Activated B cell treated with CpG ODN at 0.5 μM for 24 hours (primary cell): ENCODE results near the gene MYL11. TPM values are rescaled to one million over a fixed set of nuclear protein-coding genes. Genes with fewer than 3 reads are reported as not detected.

Experiments
- ATAC-seq: fragments of 200-7000 bp; cut with Tn5 transposase; one replicate; pipeline ENCODE4 v1.10.0; 2021; ENCODE audit warnings: low read depth, mild to moderate bottlenecking, moderate library complexity
- CTCF ChIA-PET: fragments of 350-600 bp; sonication (Branson Sonifier 250); formaldehyde crosslinking; loops from one replicate; lab custom pipeline; 2021; ENCODE audit warnings: antibody characterized with exemption; lab: Charles Lee
- POLR2A ChIA-PET: fragments of 350-600 bp; sonication (Branson Sonifier 250); formaldehyde crosslinking; loops from one replicate; lab custom pipeline; 2021; ENCODE audit warnings: antibody characterized with exemption; lab: Charles Lee
- DNase-seq: peaks from one replicate; pipeline ENCODE4 v3.0.0; 2022
- H3K27ac Mint-ChIP-seq: one replicate; pipeline ENCODE4 v1.8.0; 2020; ENCODE audit warnings: mixed read lengths
- H3K27me3 Mint-ChIP-seq: one replicate; pipeline ENCODE4 v1.8.0; 2021; ENCODE audit warnings: mixed read lengths
- H3K36me3 Mint-ChIP-seq: one replicate; pipeline ENCODE4 v1.8.0; 2021; ENCODE audit warnings: low read depth, mixed read lengths
- H3K4me1 Mint-ChIP-seq: one replicate; pipeline ENCODE4 v1.8.0; 2021; ENCODE audit warnings: mixed read lengths
- H3K4me3 Mint-ChIP-seq: one replicate; pipeline ENCODE4 v1.8.0; 2020; ENCODE audit warnings: mild to moderate bottlenecking, mixed read lengths
- H3K9me3 Mint-ChIP-seq: one replicate; pipeline ENCODE4 v1.8.0; 2020; ENCODE audit warnings: mixed read lengths
- CTCF ChIP-seq: fragments of 200-600 bp; IDR thresholded peaks from one replicate; pipeline ENCODE4 v1.8.0; 2022; ENCODE audit warnings: antibody characterized with exemption, mild to moderate bottlenecking
- intact Hi-C: fragments of 100-400 bp; cut with micrococcal nuclease; formaldehyde crosslinking; loops from one replicate; pipeline ENCODE4 v1.15.1; 2024
- total RNA-seq: library from RNA; stranded (reverse); gene quantifications from 2 replicates; pipeline ENCODE4 v1.2.3, GENCODE V29; 2022

MYL11 gene
- total RNA-seq, 1 donor from 2014 or later, result not detected

- no peak for TF ChIP-seq CTCF
- DNase-seq, result no peak
- no peak for ATAC-seq
- Mint-ChIP-seq H3K27me3 (no peaks in the 10 kb centered on the region), H3K36me3 (peaks cover 3% of the 10 kb centered on the region), H3K9me3 (no peaks in the 10 kb centered on the region), H3K4me1 (peaks cover 44% of the 10 kb centered on the region), H3K27ac (peak overlapping the region; percentile 86), H3K4me3 (peak overlapping the region; percentile 82)
- POLR2A ChIA-PET, result interaction anchor here (0.6 to 3.8 kb wide), 8 partner anchors 10 to 1525 kb away, joined by 3 to 39 read pairs (median 16); partner anchors contain the start of genes CORO1A, SEPTIN1, ZNF48 and ZNF771
- CTCF ChIA-PET, result interaction anchor here (1.0 to 2.2 kb wide), 6 partner anchors 17 to 280 kb away, joined by 5 to 18 read pairs (median 7); partner anchors contain the start of genes CD2BP2, DCTPP1, TBX6 and ZNF48
- intact Hi-C loops, result loop anchor here (10.0 kb wide), 1 partner anchor 777 kb away; no protein-coding TSS in a partner anchor
Measured at GRCh38 chr16:30372038-30372712, 2.4 kb upstream of the MYL11 start.

GRCh38 chr16:30372725-30373124 lies 1.9 kb upstream of the MYL11 start:
- ChIA-PET POLR2A (interaction anchor here (0.6 to 3.1 kb wide), 3 partner anchors 23 to 1525 kb away, joined by 4 to 20 read pairs (median 5); partner anchors contain the start of genes ZNF48 and ZNF689), CTCF (interaction anchor here (2.2 kb wide), 1 partner anchor 22 kb away, joined by 7 read pairs; the partner anchor contains the start of gene ZNF48)
- no peak for TF ChIP-seq CTCF
- H3K36me3 Mint-ChIP-seq, result peaks cover under 1% of the 10 kb centered on the region
- ATAC-seq (no peak), DNase-seq (no peak)
- peak overlapping the region; percentile 24 for H3K27ac Mint-ChIP-seq
- H3K4me1 Mint-ChIP-seq, result peaks cover 44% of the 10 kb centered on the region
- no peaks in the 10 kb centered on the region for H3K9me3 Mint-ChIP-seq
- H3K27me3 Mint-ChIP-seq, result no peaks in the 10 kb centered on the region
- H3K4me3 Mint-ChIP-seq, result no peak overlapping the region
- intact Hi-C loops, result loop anchor here (10.0 kb wide), 1 partner anchor 778 kb away; no protein-coding TSS in a partner anchor

GRCh38 chr16:30375864-30376263 lies 1.3 kb downstream of the MYL11 start:
- ChIA-PET CTCF (interaction anchor here (1.9 kb wide), 1 partner anchor 33 kb away, joined by 6 read pairs; no protein-coding TSS in a partner anchor), POLR2A (interaction anchor here (0.6 to 4.4 kb wide), 5 partner anchors 31 to 50 kb away, joined by 3 to 31 read pairs (median 4); partner anchors contain the start of gene ZNF771)
- Mint-ChIP-seq H3K9me3 (no peaks in the 10 kb centered on the region), H3K27ac (no peak overlapping the region), H3K4me3 (no peak overlapping the region), H3K27me3 (no peaks in the 10 kb centered on the region), H3K36me3 (peaks cover 11% of the 10 kb centered on the region), H3K4me1 (peaks cover 52% of the 10 kb centered on the region)
- no peak for ATAC-seq
- no peak for TF ChIP-seq CTCF
- DNase-seq, result no peak
- intact Hi-C loops, result loop anchor here (10.0 kb wide), 1 partner anchor 781 kb away; no protein-coding TSS in a partner anchor

- Mint-ChIP-seq H3K4me3 (no peak overlapping the region), H3K27me3 (no peaks in the 10 kb centered on the region), H3K36me3 (peaks cover 13% of the 10 kb centered on the region), H3K4me1 (peaks cover 52% of the 10 kb centered on the region), H3K27ac (no peak overlapping the region), H3K9me3 (no peaks in the 10 kb centered on the region)
- intact Hi-C loops, result loop anchor here (10.0 kb wide), 1 partner anchor 782 kb away; no protein-coding TSS in a partner anchor
- DNase-seq (no peak), ATAC-seq (no peak)
- POLR2A ChIA-PET, result interaction anchor here (0.6 to 4.4 kb wide), 6 partner anchors 19 to 50 kb away, joined by 3 to 33 read pairs (median 4); partner anchors contain the start of genes ZNF48 and ZNF771
- CTCF ChIA-PET, result interaction anchor here (1.9 kb wide), 1 partner anchor 32 kb away, joined by 6 read pairs; no protein-coding TSS in a partner anchor
- no peak for TF ChIP-seq CTCF
Measured at GRCh38 chr16:30376461-30376902, 1.9 kb downstream of the MYL11 start.
